Muscle of arm (tissue), 12 donors: ENCODE data around the gene ICA1. TPM values are rescaled to one million over a fixed set of nuclear protein-coding genes. Genes with fewer than 3 reads are reported as not detected.

Source experiments
- DNase-seq: peaks from one replicate; pipeline ENCODE4 v3.0.0-alpha.2; 2013
- polyA plus RNA-seq, 12 donors: library from polyadenylated mRNA; unstranded; fragments of 120-200 nt; gene quantifications; one replicate each; pipeline ENCODE4 v1.2.1, GENCODE V29; 2013; ENCODE audit not compliant: insufficient read length in 12 of 12

Gene ICA1
- polyA plus RNA-seq, 12 donors = 3.0 to 40.9 (median 5.9) TPM; not detected in 1

GRCh38 chr7:8228766-8229674 is 32.9 kb downstream of the ICA1 start:
- DNase-seq = no peak

GRCh38 chr7:8228068-8228467 is 33.9 kb downstream of the ICA1 start:
- no peak for DNase-seq

GRCh38 chr7:8227261-8227660 is 34.7 kb downstream of the ICA1 start:
- DNase-seq = no peak

- DNase-seq = no peak
Observed at GRCh38 chr7:8226501-8226900, 35.5 kb downstream of the ICA1 start.

GRCh38 chr7:8221567-8221966 is 40.4 kb downstream of the ICA1 start:
- no peak for DNase-seq

- no peak for DNase-seq
Observed at GRCh38 chr7:8221101-8221495, 40.9 kb downstream of the ICA1 start.

GRCh38 chr7:8220376-8221100 is 41.4 kb downstream of the ICA1 start:
- no peak for DNase-seq

GRCh38 chr7:8217200-8218068 is 44.5 kb downstream of the ICA1 start:
- DNase-seq = peak; percentile 79

GRCh38 chr7:8216334-8216690 is 45.7 kb downstream of the ICA1 start:
- DNase-seq = no peak

GRCh38 chr7:8215648-8216333 is 46.2 kb downstream of the ICA1 start:
- no peak for DNase-seq

- DNase-seq = no peak
Observed at GRCh38 chr7:8214244-8214824, 47.6 kb downstream of the ICA1 start.

- no peak for DNase-seq
Observed at GRCh38 chr7:8213381-8213780, 48.6 kb downstream of the ICA1 start.

GRCh38 chr7:8212638-8213037 is 49.3 kb downstream of the ICA1 start:
- no peak for DNase-seq

GRCh38 chr7:8211725-8212096 is 50.3 kb downstream of the ICA1 start:
- no peak for DNase-seq

- no peak for DNase-seq
Observed at GRCh38 chr7:8210845-8211724, 50.9 kb downstream of the ICA1 start.

- no peak for DNase-seq
Observed at GRCh38 chr7:8209353-8209752, 52.6 kb downstream of the ICA1 start.

GRCh38 chr7:8208816-8209215 is 53.2 kb downstream of the ICA1 start:
- DNase-seq = no peak

GRCh38 chr7:8206956-8207355 is 55.0 kb downstream of the ICA1 start:
- no peak for DNase-seq

GRCh38 chr7:8205537-8205936 is 56.4 kb downstream of the ICA1 start:
- DNase-seq = no peak

GRCh38 chr7:8205031-8205387 is 57.0 kb downstream of the ICA1 start:
- DNase-seq = no peak
